Activated CD8-positive, alpha-beta memory T cell treated with anti-CD3 and anti-CD28 coated beads, Interleukin-2, amount 50 U/mL, for 24 hours (primary cell): Measurements from ENCODE around the gene FANCI.

Source experiments
- DNase-seq: peaks from one replicate; pipeline ENCODE4 v3.0.0-alpha.2; 2020; ENCODE audit errors: extremely low read depth

Gene FANCI

GRCh38 chr15:89361451-89362202 is 117.8 kb downstream of the FANCI start:
- DNase-seq: no peak

DNA sequence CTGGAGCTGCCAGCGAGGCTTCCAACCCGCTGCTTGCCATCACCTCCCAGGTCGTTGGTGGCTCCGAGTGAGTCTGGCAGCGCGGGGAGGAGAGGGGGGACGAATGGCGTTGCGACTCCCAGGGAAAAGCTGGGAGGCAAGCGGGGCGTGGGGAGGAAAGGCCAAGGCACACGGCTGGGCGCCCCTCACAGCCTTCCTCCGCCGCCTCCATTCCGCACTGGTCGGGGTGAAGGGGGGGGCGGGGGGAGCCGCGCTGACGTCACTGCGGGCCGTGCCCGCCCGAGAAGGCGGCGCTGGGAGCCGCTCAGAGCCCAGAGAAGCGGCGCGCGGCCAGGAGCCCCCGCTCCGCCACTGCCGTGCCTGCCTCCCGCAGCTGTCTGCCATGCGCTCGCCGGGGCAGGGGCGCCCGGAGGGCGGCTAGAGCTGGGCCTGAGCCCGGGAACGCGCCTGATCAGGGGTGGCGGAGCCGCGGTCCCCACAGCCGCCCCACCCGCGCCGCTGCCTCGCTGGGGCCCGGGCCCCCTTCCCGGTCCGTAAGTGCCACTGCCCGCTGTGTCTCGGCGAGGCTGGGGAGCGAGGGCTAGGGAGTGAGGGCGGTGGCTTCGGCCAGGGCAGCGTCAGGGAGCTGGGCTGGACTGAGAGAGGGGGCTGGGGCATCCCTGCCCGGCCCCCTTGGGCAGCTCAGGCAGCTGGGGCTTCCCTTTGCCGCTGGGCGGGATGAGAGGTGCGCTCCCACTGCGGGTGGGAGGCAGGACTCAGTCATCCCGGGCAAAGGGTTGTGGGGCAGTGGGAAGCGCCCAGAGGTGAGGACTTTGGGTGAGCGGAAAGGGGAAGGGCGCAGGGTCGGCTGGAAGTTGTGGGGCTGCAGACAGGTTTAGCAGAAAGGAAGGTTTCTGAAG is 118.7 kb downstream of the FANCI start:
- no peak for DNase-seq

DNA sequence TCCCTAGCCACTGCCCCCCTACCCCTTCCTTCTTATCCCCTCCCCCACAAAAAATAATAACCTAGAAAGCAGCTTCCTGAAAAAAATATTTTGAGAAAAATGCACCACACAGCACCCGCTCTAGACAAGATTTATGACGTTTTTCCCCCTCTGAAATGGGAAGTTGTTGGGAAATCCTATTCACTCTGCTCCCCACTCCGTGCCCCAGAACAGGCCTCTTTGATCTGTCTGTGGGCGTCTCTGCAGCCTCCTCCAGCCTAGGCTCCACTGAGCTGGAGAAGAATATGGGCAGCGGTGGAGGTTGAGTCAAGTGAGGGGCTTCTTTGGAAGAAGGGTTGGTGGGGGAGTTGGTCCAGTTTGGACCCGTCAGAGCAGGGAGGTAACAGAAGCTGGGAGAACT is 119.4 kb downstream of the FANCI start:
- DNase-seq: no peak

DNA sequence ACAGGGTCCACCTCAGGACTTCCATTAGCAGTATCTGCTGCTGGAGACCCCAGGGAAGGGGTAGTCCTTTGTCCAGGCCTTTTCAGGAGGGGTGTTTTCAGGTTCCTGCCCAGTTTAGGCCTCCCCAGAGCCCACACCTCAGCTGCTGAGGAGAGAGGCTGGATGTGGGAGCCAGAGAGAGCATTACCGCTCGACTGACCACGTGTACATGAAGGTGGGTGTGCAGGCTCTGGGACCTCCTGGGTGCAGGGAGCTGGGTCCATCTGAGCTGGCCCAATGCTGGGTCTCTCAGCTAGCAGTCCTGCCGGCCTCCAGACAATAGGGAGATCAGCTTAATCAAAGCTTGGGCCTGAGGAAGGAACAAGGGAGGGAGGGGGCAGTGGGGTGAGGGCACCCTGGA is 120.0 kb downstream of the FANCI start:
- DNase-seq: no peak

DNA sequence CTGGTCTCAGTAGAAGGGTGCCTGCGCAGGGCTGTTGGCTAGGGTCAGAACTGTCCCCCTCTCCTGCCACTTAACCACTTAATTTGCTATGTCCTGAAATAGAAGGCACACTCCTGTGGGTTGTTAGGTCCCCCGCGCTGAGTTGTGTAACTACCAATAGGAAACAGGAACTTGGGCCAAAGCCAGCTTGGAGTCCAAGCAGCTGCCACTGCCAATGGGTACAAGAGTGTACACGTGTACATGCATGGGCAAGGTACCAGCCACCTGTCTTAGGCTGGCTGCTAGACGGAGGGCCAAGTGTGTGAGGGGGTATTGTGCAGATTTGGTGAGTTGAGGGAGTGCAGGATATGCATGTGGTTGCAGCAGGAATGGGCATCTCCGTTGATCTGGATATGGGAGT is 120.6 kb downstream of the FANCI start:
- DNase-seq: no peak

DNA sequence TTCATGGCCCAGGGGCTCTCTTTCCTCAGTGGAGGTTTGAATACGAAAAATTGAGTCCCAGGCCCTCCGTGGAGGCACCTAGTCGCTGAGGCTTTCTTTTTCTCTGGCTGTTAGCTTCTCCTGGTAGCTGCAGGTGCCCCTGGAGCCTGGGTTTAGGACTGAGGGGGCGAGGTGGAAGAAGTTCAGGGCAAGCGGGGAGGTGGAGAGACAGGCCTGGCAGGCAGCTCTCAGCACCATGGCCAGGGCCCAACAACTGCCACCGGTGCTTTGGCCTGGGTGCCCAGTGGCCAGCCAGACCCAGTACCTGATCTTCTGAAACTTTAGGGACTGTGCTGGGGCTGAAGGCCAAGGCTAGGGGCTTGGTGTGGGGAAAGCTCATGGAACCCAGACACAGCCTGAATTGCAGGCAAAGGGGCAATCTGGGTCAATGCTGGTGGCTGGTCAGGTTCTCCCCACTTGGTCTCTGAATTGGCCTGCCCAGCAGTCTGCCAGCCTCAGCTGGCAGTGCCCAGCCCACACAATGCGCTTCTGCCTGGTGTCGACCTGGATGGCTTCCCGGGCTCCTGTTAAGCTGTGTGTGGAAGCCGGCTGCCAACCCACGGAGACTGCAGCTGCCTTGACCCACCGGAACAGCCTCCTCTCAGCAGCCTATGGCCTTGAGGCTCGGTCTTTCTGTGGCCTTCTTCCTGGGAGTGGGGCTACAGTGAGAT is 121.1 kb downstream of the FANCI start:
- DNase-seq: no peak

- DNase-seq: no peak
Observed at GRCh38 chr15:89365462-89366065, 121.8 kb downstream of the FANCI start.
